ENCODE data around the gene PLB1. TPM values are rescaled to one million over a fixed set of nuclear protein-coding genes. Genes with fewer than 3 reads are reported as not detected.

PLB1 gene
- total RNA-seq, 1 donor from 2014 or later = 5.5 TPM

DNA sequence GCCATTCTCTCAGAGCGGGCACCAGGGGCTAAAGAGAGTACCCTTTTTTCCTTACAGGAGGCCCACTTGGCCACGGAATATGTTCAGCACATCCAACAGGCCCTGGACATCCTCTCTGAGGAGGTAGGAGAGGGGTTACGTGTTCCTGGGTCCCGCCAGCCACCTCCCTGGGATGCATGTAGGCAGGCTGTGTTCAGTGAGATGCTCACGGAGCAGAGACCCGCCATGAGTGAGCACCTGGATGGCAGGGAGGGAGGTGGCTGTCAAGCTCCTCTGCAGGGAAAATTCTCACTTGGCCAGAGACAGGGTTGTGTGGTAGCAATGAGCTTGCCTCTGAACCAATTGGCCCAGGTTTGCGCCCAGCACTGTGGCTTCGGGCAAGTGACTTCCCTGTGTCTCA is 132.6 kb downstream of the PLB1 start:
- DNase-seq (ENCODE audit: low spot score) = no peak
- ATAC-seq = no peak
- intact Hi-C loops (cut with DNase I) = no loop called here

DNA sequence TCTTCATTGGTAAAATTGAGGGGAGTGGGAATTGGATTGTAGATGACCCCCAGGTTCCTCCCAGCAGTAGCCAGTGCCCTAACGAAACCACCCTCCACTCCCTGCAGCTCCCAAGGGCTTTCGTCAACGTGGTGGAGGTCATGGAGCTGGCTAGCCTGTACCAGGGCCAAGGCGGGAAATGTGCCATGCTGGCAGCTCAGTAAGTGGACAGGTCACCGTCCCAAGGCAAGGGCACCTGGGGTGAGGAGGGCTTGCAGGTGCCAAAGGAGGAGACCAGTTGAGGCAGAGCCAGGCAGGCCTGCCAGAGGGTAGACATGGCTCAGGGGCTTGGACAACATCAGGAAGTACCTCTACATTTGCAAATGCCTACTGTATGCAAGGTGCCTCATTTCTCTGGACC is 133.1 kb downstream of the PLB1 start:
- DNase-seq (ENCODE audit: low spot score) = no peak
- no peak for ATAC-seq
- intact Hi-C loops (cut with DNase I) = no loop called here

GRCh38 chr2:28629910-28630309 is 134.1 kb downstream of the PLB1 start:
- ATAC-seq = no peak
- intact Hi-C loops (cut with DNase I) = no loop called here
- DNase-seq (ENCODE audit: low spot score) = no peak

- intact Hi-C loops (cut with DNase I) = no loop called here
- ATAC-seq (no peak), DNase-seq (ENCODE audit: low spot score) (no peak)
Observed at GRCh38 chr2:28630341-28630740, 134.5 kb downstream of the PLB1 start.

- intact Hi-C loops (cut with DNase I) = no loop called here
- DNase-seq (ENCODE audit: low spot score) (no peak), ATAC-seq (no peak)
Observed at GRCh38 chr2:28631514-28632206, 135.8 kb downstream of the PLB1 start.

DNA sequence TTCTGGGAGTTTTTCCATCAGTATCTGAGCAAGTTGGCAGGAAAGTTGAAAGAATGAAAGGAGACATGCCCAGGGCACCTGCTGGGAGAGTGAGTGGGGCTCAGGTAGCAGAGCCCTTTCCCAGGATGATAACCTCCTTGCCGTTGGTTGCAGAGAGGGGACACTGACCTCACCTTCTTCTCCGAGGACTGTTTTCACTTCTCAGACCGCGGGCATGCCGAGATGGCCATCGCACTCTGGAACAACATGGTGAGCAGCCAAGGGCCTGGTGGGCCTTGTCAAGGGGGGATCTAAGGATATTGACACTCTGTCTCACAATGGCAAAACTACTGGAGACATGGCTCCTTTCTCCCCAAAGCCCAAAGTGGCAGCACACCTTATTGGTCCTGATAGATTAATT is 136.9 kb downstream of the PLB1 start:
- ATAC-seq (no peak), DNase-seq (ENCODE audit: low spot score) (no peak)
- intact Hi-C loops (cut with DNase I) = no loop called here

DNA sequence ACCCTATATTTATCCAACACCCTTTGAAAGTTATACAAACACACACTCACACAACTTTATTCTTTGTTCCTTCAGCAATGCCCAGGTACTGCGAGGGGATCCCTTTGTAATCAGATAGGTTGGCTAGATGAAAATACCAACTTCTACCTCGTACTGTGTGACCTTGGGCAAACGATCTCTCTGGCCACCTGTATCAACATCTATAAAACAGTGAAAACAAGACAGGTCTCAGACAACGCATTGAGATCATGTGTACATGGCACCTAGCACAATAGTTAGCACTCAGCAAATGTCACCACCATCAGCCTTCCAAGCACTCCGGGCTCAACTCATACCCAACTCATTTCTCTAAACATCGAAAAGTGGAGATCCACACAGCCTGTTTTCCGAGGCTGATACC is 137.3 kb downstream of the PLB1 start:
- DNase-seq (ENCODE audit: low spot score) (no peak), ATAC-seq (no peak)

DNA sequence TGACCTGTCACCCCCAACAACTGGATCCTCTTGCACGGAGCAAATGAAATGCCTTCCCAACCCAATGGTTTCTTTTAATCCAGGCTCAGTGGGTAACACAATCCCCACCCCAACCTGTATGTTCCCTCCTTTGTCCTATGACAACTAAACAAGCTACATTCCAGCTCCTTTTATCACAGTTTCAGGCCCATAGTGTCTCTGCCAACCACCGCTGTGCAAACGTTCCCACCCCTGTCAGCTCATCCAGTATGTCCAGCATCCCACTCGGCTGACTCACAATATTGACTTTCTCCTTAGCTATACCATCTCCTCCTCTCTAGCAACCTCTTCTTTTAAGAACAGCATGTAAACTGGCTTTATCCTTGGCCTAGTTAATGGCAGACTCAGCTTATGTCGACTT is 137.9 kb downstream of the PLB1 start:
- ATAC-seq = no peak
- intact Hi-C loops (cut with DNase I) = no loop called here
- DNase-seq (ENCODE audit: low spot score) = no peak

More for the DNA sequence above, 137.3 kb downstream of the PLB1 start:
- intact Hi-C loops (cut with DNase I) = no loop called here

DNA sequence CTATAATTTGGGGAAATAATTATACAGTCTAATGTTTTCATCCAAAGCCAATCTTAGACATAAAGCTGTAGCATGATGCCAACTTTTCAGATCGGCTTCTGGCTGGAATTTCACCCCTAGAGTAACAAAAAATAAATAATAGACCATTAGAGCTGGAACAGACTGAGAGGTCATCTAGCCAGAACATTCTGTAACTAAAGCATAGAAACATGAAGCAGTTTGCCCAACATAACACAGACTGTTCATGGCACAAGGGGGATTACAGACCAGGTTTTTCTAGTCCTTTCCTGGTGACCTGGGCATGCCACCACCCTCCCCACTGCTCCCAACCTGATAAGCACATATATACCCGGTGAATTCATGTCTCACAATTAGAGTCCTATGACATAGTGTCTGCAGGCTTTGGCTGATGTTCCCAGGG is 139.3 kb downstream of the PLB1 start:
- intact Hi-C loops (cut with DNase I) = no loop called here
- DNase-seq (ENCODE audit: low spot score) = no peak
- peak; percentile 75 for ATAC-seq

GRCh38 chr2:28636491-28636890 is 140.6 kb downstream of the PLB1 start:
- intact Hi-C loops (cut with DNase I) = no loop called here
- DNase-seq (ENCODE audit: low spot score) = no peak
- no peak for ATAC-seq

GRCh38 chr2:28637066-28638047 is 141.5 kb downstream of the PLB1 start:
- DNase-seq (ENCODE audit: low spot score) = no peak
- ATAC-seq = peak; percentile 20
- intact Hi-C loops (cut with DNase I) = no loop called here

- intact Hi-C loops (cut with DNase I) = no loop called here
- ATAC-seq (no peak), DNase-seq (ENCODE audit: low spot score) (no peak)
Observed at GRCh38 chr2:28638102-28638501, 142.2 kb downstream of the PLB1 start.

- intact Hi-C loops (cut with DNase I) = no loop called here
- ATAC-seq = no peak
- no peak for DNase-seq (ENCODE audit: low spot score)
Observed at GRCh38 chr2:28639092-28639691, 143.3 kb downstream of the PLB1 start.

GRCh38 chr2:28639836-28640235 is 144.0 kb downstream of the PLB1 start:
- DNase-seq (ENCODE audit: low spot score) (no peak), ATAC-seq (no peak)
- intact Hi-C loops (cut with DNase I) = no loop called here

DNA sequence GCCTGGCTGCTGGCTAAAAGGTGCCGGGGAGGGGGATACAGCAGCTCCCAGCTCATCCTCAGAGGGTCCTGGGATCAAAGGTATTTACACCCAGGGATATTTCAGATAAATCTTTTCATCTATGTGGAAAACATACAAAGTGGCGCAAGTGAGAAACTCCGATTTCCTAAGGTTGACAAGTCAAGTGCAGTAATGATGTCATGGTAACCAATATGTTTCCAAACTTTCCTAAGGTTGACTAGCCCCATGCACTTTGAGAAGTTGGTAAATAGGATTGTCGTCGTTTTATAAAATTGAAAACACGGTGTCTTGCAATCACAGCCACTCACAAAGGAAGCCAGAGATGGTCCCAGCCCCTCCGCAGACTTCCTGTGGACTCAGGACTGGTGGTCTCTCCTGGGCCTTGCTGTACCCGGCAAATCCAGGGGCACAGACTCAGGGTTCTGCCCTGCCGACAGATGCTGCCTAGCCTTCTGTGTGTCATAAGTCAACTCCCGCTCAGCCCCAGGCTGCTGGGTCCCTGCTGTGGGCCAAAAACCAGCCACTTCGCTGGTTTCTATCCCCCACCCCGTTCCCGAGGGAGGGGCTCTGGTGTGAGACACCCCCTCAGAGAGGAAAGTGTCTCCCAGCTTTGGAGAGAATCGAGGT is 144.5 kb downstream of the PLB1 start:
- no peak for ATAC-seq
- intact Hi-C loops (cut with DNase I) = no loop called here
- no peak for DNase-seq (ENCODE audit: low spot score)

GRCh38 chr2:28640908-28641300 is 145.0 kb downstream of the PLB1 start:
- DNase-seq (ENCODE audit: low spot score) (no peak), ATAC-seq (no peak)
- intact Hi-C loops (cut with DNase I) = no loop called here

- no peak for DNase-seq (ENCODE audit: low spot score)
- intact Hi-C loops (cut with DNase I) = no loop called here
- ATAC-seq = peak; percentile 16
Observed at GRCh38 chr2:28642796-28643195, 146.9 kb downstream of the PLB1 start.

- DNase-seq (ENCODE audit: low spot score) (no peak), ATAC-seq (no peak)
- intact Hi-C loops (cut with DNase I) = no loop called here
Observed at GRCh38 chr2:28643327-28643726, 147.5 kb downstream of the PLB1 start.

- DNase-seq (ENCODE audit: low spot score) (no peak), ATAC-seq (no peak)
- intact Hi-C loops (cut with DNase I) = no loop called here
Observed at GRCh38 chr2:28643911-28644334, 148.1 kb downstream of the PLB1 start.
